Natural killer cell treated with Interleukin-12 subunit alpha and Interleukin-12 subunit beta and Interleukin-15 and Interleukin-18, amount 100 ng/mL, for 72 hours (primary cell): ENCODE results near the gene MALL. TPM values are rescaled to one million over a fixed set of nuclear protein-coding genes. Genes with fewer than 3 reads are reported as not detected.
"Not testable (repeated sequence)": the region's sequence is repeated elsewhere in the genome, so short reads cannot be mapped to it uniquely, and the experiment has no call there.

Experiments
- ATAC-seq, 2 donors: fragments of 150-1000 bp; cut with Tn5 transposase in 1 of 2; sonication (Bioruptor Pico), chemical (Tn5 transposase) in 1 of 2; 2 replicates each; pipeline ENCODE4 v1.10.0; 2021
- DNase-seq: peaks from one replicate; pipeline ENCODE4 v3.0.0; 2022; ENCODE audit warnings: low spot score
- H3K27ac Mint-ChIP-seq, 2 donors: 1 replicate in 1 of 2; 2 replicates in 1 of 2; pipeline ENCODE4 v1.8.0; 2022; ENCODE audit warnings: mixed read lengths in 2 of 2, mild to moderate bottlenecking in 1 of 2, moderate library complexity in 1 of 2
- H3K27me3 Mint-ChIP-seq, 2 donors: 1 replicate in 1 of 2; 2 replicates in 1 of 2; pipeline ENCODE4 v1.8.0; 2022; ENCODE audit warnings: mixed read lengths in 2 of 2
- H3K36me3 Mint-ChIP-seq: one replicate; pipeline ENCODE4 v1.8.0; 2022; ENCODE audit warnings: mixed read lengths
- H3K4me1 Mint-ChIP-seq, 2 donors: 1 replicate in 1 of 2; 2 replicates in 1 of 2; pipeline ENCODE4 v1.8.0; 2022; ENCODE audit warnings: low read depth in 2 of 2, mixed read lengths in 2 of 2, mild to moderate bottlenecking in 1 of 2
- H3K4me3 Mint-ChIP-seq: one replicate; pipeline ENCODE4 v1.8.0; 2022; ENCODE audit warnings: mixed read lengths
- H3K9me3 Mint-ChIP-seq: 2 replicates; pipeline ENCODE4 v1.8.0; 2022; ENCODE audit warnings: mixed read lengths
- total RNA-seq, 2 donors: library from RNA; stranded (reverse); gene quantifications; one replicate each; pipeline ENCODE4 v1.2.3, GENCODE V29; 2022

The MALL gene
- total RNA-seq, 2 donors from 2014 or later: not detected

GRCh38 chr2:110130757-110131156, 15.1 kb upstream of the MALL start:
- DNase-seq (no peak), ATAC-seq (no peak)
- no peaks in the 10 kb centered on the region for H3K36me3 Mint-ChIP-seq
- peaks cover 6% of the 10 kb centered on the region for H3K9me3 Mint-ChIP-seq
- no peak overlapping the region for H3K4me3 Mint-ChIP-seq
- H3K27ac Mint-ChIP-seq: no peak overlapping the region
- peaks cover 13 to 40% of the 10 kb centered on the region in 2 donors for H3K27me3 Mint-ChIP-seq
- no peaks in the 10 kb centered on the region for H3K4me1 Mint-ChIP-seq

GRCh38 chr2:110126906-110127305, 11.3 kb upstream of the MALL start:
- Mint-ChIP-seq H3K27me3 (peaks cover 10 to 20% of the 10 kb centered on the region in 2 donors), H3K27ac (no peak overlapping the region), H3K36me3 (no peaks in the 10 kb centered on the region), H3K4me1 (no peaks in the 10 kb centered on the region), H3K4me3 (no peak overlapping the region), H3K9me3 (no peaks in the 10 kb centered on the region)
- DNase-seq (no peak), ATAC-seq (no peak)

- no peaks in the 10 kb centered on the region for H3K4me1 Mint-ChIP-seq
- H3K36me3 Mint-ChIP-seq: no peaks in the 10 kb centered on the region
- H3K27ac Mint-ChIP-seq: no peak overlapping the region
- H3K27me3 Mint-ChIP-seq: peaks cover 10 to 20% of the 10 kb centered on the region in 2 donors
- ATAC-seq (no peak), DNase-seq (no peak)
- no peaks in the 10 kb centered on the region for H3K9me3 Mint-ChIP-seq
- H3K4me3 Mint-ChIP-seq: no peak overlapping the region
Observed at GRCh38 chr2:110126086-110126773, 10.6 kb upstream of the MALL start.

- Mint-ChIP-seq H3K4me3 (no peak overlapping the region), H3K4me1 (no peaks in the 10 kb centered on the region), H3K27me3 (peaks cover 5 to 13% of the 10 kb centered on the region in 2 donors), H3K36me3 (no peaks in the 10 kb centered on the region), H3K9me3 (no peaks in the 10 kb centered on the region), H3K27ac (no peak overlapping the region)
- DNase-seq: no peak
- ATAC-seq: no peak
Observed at GRCh38 chr2:110124939-110125691, 9.5 kb upstream of the MALL start.

- no peak for DNase-seq
- Mint-ChIP-seq H3K36me3 (no peaks in the 10 kb centered on the region), H3K27ac (no peak overlapping the region), H3K27me3 (peaks cover 8 to 13% of the 10 kb centered on the region in 2 donors), H3K4me1 (no peaks in the 10 kb centered on the region), H3K4me3 (no peak overlapping the region), H3K9me3 (no peaks in the 10 kb centered on the region)
- peak in 1 of 2 donors; percentile 38 for ATAC-seq
Observed at GRCh38 chr2:110124038-110124825, 8.6 kb upstream of the MALL start.

GRCh38 chr2:110121592-110121991, 6.0 kb upstream of the MALL start:
- DNase-seq: no peak
- no peak overlapping the region for H3K27ac Mint-ChIP-seq
- no peaks in the 10 kb centered on the region for H3K4me1 Mint-ChIP-seq
- no peaks in the 10 kb centered on the region for H3K36me3 Mint-ChIP-seq
- ATAC-seq: no peak
- peaks cover 15 to 24% of the 10 kb centered on the region in 2 donors for H3K27me3 Mint-ChIP-seq
- no peak overlapping the region for H3K4me3 Mint-ChIP-seq
- no peaks in the 10 kb centered on the region for H3K9me3 Mint-ChIP-seq

- Mint-ChIP-seq H3K36me3 (no peaks in the 10 kb centered on the region), H3K4me1 (no peaks in the 10 kb centered on the region), H3K4me3 (no peak overlapping the region), H3K27ac (no peak overlapping the region), H3K9me3 (no peaks in the 10 kb centered on the region), H3K27me3 (peaks cover 20 to 26% of the 10 kb centered on the region in 2 donors)
- DNase-seq: no peak
- no peak for ATAC-seq
Observed at GRCh38 chr2:110121052-110121334, 5.4 kb upstream of the MALL start.

- H3K9me3 Mint-ChIP-seq: no peaks in the 10 kb centered on the region
- H3K36me3 Mint-ChIP-seq: no peaks in the 10 kb centered on the region
- H3K4me3 Mint-ChIP-seq: no peak overlapping the region
- H3K27me3 Mint-ChIP-seq: peaks cover 20 to 24% of the 10 kb centered on the region in 2 donors
- peak in 1 of 2 donors; percentile 53 for ATAC-seq
- no peak overlapping the region for H3K27ac Mint-ChIP-seq
- DNase-seq: no peak
- H3K4me1 Mint-ChIP-seq: no peaks in the 10 kb centered on the region
Observed at GRCh38 chr2:110120171-110121051, 4.8 kb upstream of the MALL start.

GRCh38 chr2:110116033-110116710, 550 bp upstream of the MALL start:
- H3K4me1 Mint-ChIP-seq: no peaks in the 10 kb centered on the region
- ATAC-seq: no peak
- H3K27me3 Mint-ChIP-seq: peaks cover 39 to 58% of the 10 kb centered on the region in 2 donors
- DNase-seq: no peak
- no peak overlapping the region for H3K4me3 Mint-ChIP-seq
- no peak overlapping the region for H3K27ac Mint-ChIP-seq
- no peaks in the 10 kb centered on the region for H3K9me3 Mint-ChIP-seq
- no peaks in the 10 kb centered on the region for H3K36me3 Mint-ChIP-seq

- no peak for ATAC-seq
- H3K4me3 Mint-ChIP-seq: no peak overlapping the region
- H3K9me3 Mint-ChIP-seq: no peaks in the 10 kb centered on the region
- no peaks in the 10 kb centered on the region for H3K4me1 Mint-ChIP-seq
- no peaks in the 10 kb centered on the region for H3K36me3 Mint-ChIP-seq
- peaks cover 42 to 71% of the 10 kb centered on the region in 2 donors for H3K27me3 Mint-ChIP-seq
- H3K27ac Mint-ChIP-seq: no peak overlapping the region
- no peak for DNase-seq
Observed at GRCh38 chr2:110114831-110115255, 779 bp downstream of the MALL start.

- ATAC-seq (peak in 1 of 2 donors; percentile 52), DNase-seq (no peak)
- H3K4me3 Mint-ChIP-seq: no peak overlapping the region
- H3K4me1 Mint-ChIP-seq: no peaks in the 10 kb centered on the region
- no peaks in the 10 kb centered on the region for H3K36me3 Mint-ChIP-seq
- no peak overlapping the region for H3K27ac Mint-ChIP-seq
- H3K9me3 Mint-ChIP-seq: no peaks in the 10 kb centered on the region
- peaks cover 45 to 77% of the 10 kb centered on the region in 2 donors for H3K27me3 Mint-ChIP-seq
Observed at GRCh38 chr2:110113961-110114591, 1.5 kb downstream of the MALL start.

GRCh38 chr2:110108291-110108690, 7.3 kb downstream of the MALL start:
- H3K4me1 Mint-ChIP-seq, H3K9me3 Mint-ChIP-seq, DNase-seq, H3K36me3 Mint-ChIP-seq, H3K4me3 Mint-ChIP-seq, ATAC-seq, H3K27ac Mint-ChIP-seq: not testable (repeated sequence)
- peaks cover 28 to 75% of the 10 kb centered on the region in 2 donors for H3K27me3 Mint-ChIP-seq
